Smooth muscle cell (in vitro differentiated cells): ENCODE results near the gene TMEM179. TPM values are rescaled to one million over a fixed set of nuclear protein-coding genes. Genes with fewer than 3 reads are reported as not detected.

Experiments used
- DNase-seq: peaks from one replicate; lab custom pipeline; 2025; ENCODE audit not compliant: unreplicated experiment; lab: John Stamatoyannopoulos, UW
- H2AFZ ChIP-seq: fragments of 200-600 bp; sonication (generic); 2 replicates; pipeline ENCODE4 v1.6.0; 2016; ENCODE audit warnings: antibody characterized with exemption, low read depth, mild to moderate bottlenecking
- H3F3A ChIP-seq: fragments of 200-600 bp; sonication (generic); 2 replicates; pipeline ENCODE4 v1.6.0; 2017; ENCODE audit warnings: antibody characterized with exemption, low read depth
- H3K27ac ChIP-seq: fragments of 200-600 bp; sonication (generic); 2 replicates; pipeline ENCODE4 v1.5.1; 2016; ENCODE audit warnings: low read depth, mild to moderate bottlenecking
- H3K27me3 ChIP-seq: fragments of 200-600 bp; sonication (generic); 2 replicates; pipeline ENCODE4 v1.6.1; 2016; ENCODE audit warnings: low read depth, mild to moderate bottlenecking
- H3K36me3 ChIP-seq: fragments of 200-600 bp; sonication (generic); 2 replicates; pipeline ENCODE4 v1.5.1; 2016; ENCODE audit warnings: low read depth
- H3K4me1 ChIP-seq: fragments of 200-600 bp; sonication (generic); 2 replicates; pipeline ENCODE4 v1.5.1; 2016; ENCODE audit warnings: low read depth
- H3K4me2 ChIP-seq: fragments of 200-600 bp; sonication (generic); 2 replicates; pipeline ENCODE4 v1.6.0; 2016; ENCODE audit warnings: mild to moderate bottlenecking
- H3K4me3 ChIP-seq: fragments of 200-600 bp; sonication (generic); 2 replicates; pipeline ENCODE4 v1.5.1; 2016; ENCODE audit warnings: mild to moderate bottlenecking
- H3K79me2 ChIP-seq: fragments of 200-600 bp; sonication (generic); 2 replicates; pipeline ENCODE4 v1.6.0; 2016; ENCODE audit warnings: low read depth, mild to moderate bottlenecking
- H3K9ac ChIP-seq: fragments of 200-600 bp; sonication (generic); 2 replicates; pipeline ENCODE4 v1.6.0; 2016; ENCODE audit warnings: low read depth
- H3K9me3 ChIP-seq: fragments of 200-600 bp; sonication (generic); replicated peaks from 2 replicates; pipeline ENCODE4 v1.5.1; 2016; ENCODE audit warnings: low read depth
- H4K20me1 ChIP-seq: fragments of 200-600 bp; sonication (generic); 2 replicates; pipeline ENCODE4 v1.6.0; 2016; ENCODE audit warnings: low read depth
- WGBS: methylation state at CpG from one replicate; pipeline ENCODE4 v1.1.7; 2016; ENCODE audit warnings: low lambda C conversion rate; 5-methylcytosine and 5-hydroxymethylcytosine counted together
- polyA plus RNA-seq: library from polyadenylated mRNA; unstranded; fragments of >200 nt; fragmentation: Nextera tagmentation; extraction: Ambion mirVana; gene quantifications from 2 replicates; pipeline ENCODE4 v1.2.1, GENCODE V29; 2016
- total RNA-seq: library from RNA; depleted of rRNA; stranded (reverse); fragments of >200 nt; gene quantifications from 2 replicates; pipeline ENCODE4 v1.2.3, GENCODE V29; 2014
- TF ChIP-seq, protein P1 (sequence below): fragments of 200-600 bp; sonication (generic); IDR thresholded peaks from 2 replicates; pipeline ENCODE4 v1.5.1; 2017; ENCODE audit warnings: borderline replicate concordance, mild to moderate bottlenecking, antibody characterized with exemption; ENCODE audit not compliant: insufficient read depth, poor library complexity, severe bottlenecking

TMEM179 gene
- total and polyA plus RNA-seq, 2 experiments from 2014 or later: 0.87 to 4.8 TPM

- Histone ChIP-seq H3K27me3 (no peaks in the 10 kb centered on the region), H3F3A (no peaks in the 10 kb centered on the region), H3K4me1 (peaks cover 13% of the 10 kb centered on the region), H3K9ac (no peak within 1 kb of the TSS), H3K4me2 (no peak within 1 kb of the TSS), H3K36me3 (no peaks in the 10 kb centered on the region), H3K79me2 (no peaks in the 10 kb centered on the region), H3K4me3 (no peak within 1 kb of the TSS), H4K20me1 (no peaks in the 10 kb centered on the region), H3K9me3 (no peaks in the 10 kb centered on the region), H2AFZ (no peak within 1 kb of the TSS), H3K27ac (no peak within 1 kb of the TSS)
- 91% methylated on average over 17 of the region's 17 CpGs for WGBS
- DNase-seq: no peak
- TF ChIP-seq, protein P1, sequence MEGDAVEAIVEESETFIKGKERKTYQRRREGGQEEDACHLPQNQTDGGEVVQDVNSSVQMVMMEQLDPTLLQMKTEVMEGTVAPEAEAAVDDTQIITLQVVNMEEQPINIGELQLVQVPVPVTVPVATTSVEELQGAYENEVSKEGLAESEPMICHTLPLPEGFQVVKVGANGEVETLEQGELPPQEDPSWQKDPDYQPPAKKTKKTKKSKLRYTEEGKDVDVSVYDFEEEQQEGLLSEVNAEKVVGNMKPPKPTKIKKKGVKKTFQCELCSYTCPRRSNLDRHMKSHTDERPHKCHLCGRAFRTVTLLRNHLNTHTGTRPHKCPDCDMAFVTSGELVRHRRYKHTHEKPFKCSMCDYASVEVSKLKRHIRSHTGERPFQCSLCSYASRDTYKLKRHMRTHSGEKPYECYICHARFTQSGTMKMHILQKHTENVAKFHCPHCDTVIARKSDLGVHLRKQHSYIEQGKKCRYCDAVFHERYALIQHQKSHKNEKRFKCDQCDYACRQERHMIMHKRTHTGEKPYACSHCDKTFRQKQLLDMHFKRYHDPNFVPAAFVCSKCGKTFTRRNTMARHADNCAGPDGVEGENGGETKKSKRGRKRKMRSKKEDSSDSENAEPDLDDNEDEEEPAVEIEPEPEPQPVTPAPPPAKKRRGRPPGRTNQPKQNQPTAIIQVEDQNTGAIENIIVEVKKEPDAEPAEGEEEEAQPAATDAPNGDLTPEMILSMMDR: no peak
Observed at GRCh38 chr14:104579507-104579906, 25.1 kb downstream of the TMEM179 start, which contains the start of gene C14orf180. C14orf180 (plus strand) TSS chr14:104579764; CDS start chr14:104586431, 6,667 bp downstream.

DNA sequence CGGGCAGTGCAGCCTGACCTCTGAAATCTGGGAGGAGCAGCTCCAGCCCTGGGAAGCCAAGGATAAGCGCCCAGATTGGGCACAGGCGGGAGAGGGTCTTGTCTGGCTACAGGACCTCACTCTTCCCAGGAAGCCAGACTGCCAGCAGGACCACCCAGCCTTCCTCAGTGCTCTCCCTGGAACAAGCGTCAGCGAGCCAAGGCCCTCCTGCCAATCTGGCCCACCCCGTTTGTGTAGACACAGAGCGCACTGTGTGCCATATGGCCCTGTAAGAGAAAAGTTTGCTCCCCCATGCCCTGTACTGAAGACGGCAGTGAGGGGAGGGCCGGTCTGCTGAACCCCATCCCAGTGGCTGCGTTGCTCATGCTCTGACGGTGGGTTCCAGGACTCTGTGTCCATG, 26.3 kb downstream of the TMEM179 start:
- TF ChIP-seq, protein P1: no peak
- no peaks in the 10 kb centered on the region for H4K20me1 ChIP-seq
- H3K9ac ChIP-seq: no peak overlapping the region
- H3K27me3 ChIP-seq: no peaks in the 10 kb centered on the region
- WGBS: 96% methylated on average over 11 of the region's 11 CpGs
- no peak overlapping the region for H3K4me2 ChIP-seq
- H3K36me3 ChIP-seq: no peaks in the 10 kb centered on the region
- H3K9me3 ChIP-seq: no peaks in the 10 kb centered on the region
- no peak overlapping the region for H2AFZ ChIP-seq
- H3K27ac ChIP-seq: no peak overlapping the region
- no peak for DNase-seq
- no peaks in the 10 kb centered on the region for H3K79me2 ChIP-seq
- no peaks in the 10 kb centered on the region for H3F3A ChIP-seq
- H3K4me1 ChIP-seq: peaks cover 22% of the 10 kb centered on the region
- H3K4me3 ChIP-seq: no peak overlapping the region

DNA sequence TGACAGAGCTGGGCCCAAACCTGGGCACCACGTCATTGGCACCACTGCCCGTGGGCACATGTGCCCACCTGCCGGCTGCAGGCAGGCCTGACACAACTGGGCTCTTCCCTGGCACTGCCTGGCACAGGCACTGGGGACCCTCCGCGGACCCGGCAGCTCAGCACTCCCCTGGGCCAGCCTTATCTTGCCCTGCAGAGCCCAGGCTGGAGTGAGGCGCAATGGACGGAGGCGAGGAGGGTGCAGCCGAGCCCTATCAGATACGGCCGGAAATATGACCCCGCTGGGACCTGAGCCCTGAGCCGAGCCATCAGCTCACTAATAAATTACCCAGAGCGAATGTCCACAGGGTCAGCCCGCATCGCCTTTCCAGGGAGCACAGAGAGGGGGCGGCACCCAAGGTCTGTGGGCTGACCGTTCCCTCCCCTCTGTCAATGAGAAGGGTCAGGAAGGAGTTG, 26.7 kb downstream of the TMEM179 start:
- Histone ChIP-seq H3K79me2 (no peaks in the 10 kb centered on the region), H3F3A (no peaks in the 10 kb centered on the region), H4K20me1 (no peaks in the 10 kb centered on the region), H3K4me3 (no peak overlapping the region), H3K4me1 (peaks cover 20% of the 10 kb centered on the region), H3K4me2 (no peak overlapping the region), H3K27me3 (no peaks in the 10 kb centered on the region), H3K27ac (no peak overlapping the region), H3K9me3 (no peaks in the 10 kb centered on the region), H3K9ac (no peak overlapping the region), H3K36me3 (no peaks in the 10 kb centered on the region), H2AFZ (no peak overlapping the region)
- 81% methylated on average over 19 of the region's 19 CpGs for WGBS
- TF ChIP-seq, protein P1: no peak
- DNase-seq: no peak

DNA sequence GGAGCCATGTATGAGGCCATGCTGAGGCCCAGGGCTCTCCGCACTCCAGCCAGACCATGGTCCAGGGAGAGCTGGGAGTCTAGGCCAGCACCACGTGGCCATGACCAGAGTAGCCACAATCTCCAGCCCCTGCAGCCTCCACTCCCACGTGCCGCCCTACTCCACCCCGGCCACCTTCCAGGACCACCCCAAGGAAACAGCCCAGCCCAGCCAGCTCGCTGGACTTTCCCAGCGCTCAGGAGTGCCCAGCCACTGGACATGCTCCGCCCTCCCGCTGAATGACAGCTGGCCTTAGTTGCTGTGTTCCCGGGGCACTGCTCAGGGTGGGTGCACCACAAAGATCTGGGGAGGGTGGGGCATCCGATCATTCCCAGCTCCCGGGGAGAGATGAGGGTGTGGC, 27.1 kb downstream of the TMEM179 start:
- TF ChIP-seq, protein P1: no peak
- peaks cover 15% of the 10 kb centered on the region for H3K4me1 ChIP-seq
- no peak overlapping the region for H3K4me2 ChIP-seq
- H2AFZ ChIP-seq: no peak overlapping the region
- no peak for DNase-seq
- no peak overlapping the region for H3K9ac ChIP-seq
- WGBS: 85% methylated on average over 12 of the region's 12 CpGs
- no peaks in the 10 kb centered on the region for H3K9me3 ChIP-seq
- H4K20me1 ChIP-seq: no peaks in the 10 kb centered on the region
- no peaks in the 10 kb centered on the region for H3K27me3 ChIP-seq
- no peaks in the 10 kb centered on the region for H3K36me3 ChIP-seq
- no peak overlapping the region for H3K4me3 ChIP-seq
- H3K27ac ChIP-seq: no peak overlapping the region
- no peaks in the 10 kb centered on the region for H3K79me2 ChIP-seq
- no peaks in the 10 kb centered on the region for H3F3A ChIP-seq
